HepG2 (cell line): ENCODE data around the gene KCNIP3. TPM values are rescaled to one million over a fixed set of nuclear protein-coding genes. Genes with fewer than 3 reads are reported as not detected.

Experiments used
- ATAC-seq: fragments of 200-7000 bp; cut with Tn5 transposase; 3 replicates; pipeline ENCODE4 v1.9.1; 2020; ENCODE audit warnings: mild to moderate bottlenecking, moderate library complexity
- BruUV-seq: library from RNA; stranded (reverse); fragments of 400-500 nt; replicated peaks from 2 replicates; lab custom pipeline; 2021; lab: Mats Ljungman, UMichigan
- CTCF ChIA-PET: fragments of 300-600 bp; formaldehyde crosslinking; extraction: SDS; loops from one replicate; lab custom pipeline; 2021; ENCODE audit warnings: low total read pairs, inconsistent platforms, low intra/inter-chr PET ratio; lab: Yijun Ruan, JAX
- POLR2A ChIA-PET: fragments of 350-600 bp; sonication (Branson Sonifier 250); formaldehyde crosslinking; loops from one replicate; lab custom pipeline; 2020; ENCODE audit warnings: antibody characterized with exemption, inconsistent platforms; lab: Yijun Ruan, JAX
- DNase-seq: peaks from one replicate; pipeline ENCODE4 v3.0.0-alpha.2; 2015; ENCODE audit warnings: low spot score
- FAIRE-seq: peaks from 3 replicates; lab custom pipeline; 2011; peaks lifted over from hg19 to GRCh38; lab: Jason Lieb, UNC
- H2AFZ ChIP-seq: one replicate; pipeline ENCODE4 v1.6.1; 2011; ENCODE audit warnings: low read length, inconsistent platforms
- H3K27ac ChIP-seq: fragments of 300-600 bp; 3 replicates; pipeline ENCODE4 v1.8.0; 2011; ENCODE audit warnings: mixed run types, mild to moderate bottlenecking, mixed read lengths, low read length, inconsistent platforms; ENCODE audit not compliant: insufficient read depth; ENCODE audit errors: extremely low read length
- H3K27me3 ChIP-seq, 2 experiments: fragments of 200-600 bp in 1 of 2; 2 replicates in 1 of 2; 3 replicates in 1 of 2; pipeline versions ENCODE4 v1.6.0 to v1.8.0; 2011; ENCODE audit warnings: low read length in 2 of 2, mild to moderate bottlenecking in 2 of 2, moderate library complexity in 2 of 2, inconsistent platforms in 1 of 2; ENCODE audit not compliant: insufficient read depth in 2 of 2, control insufficient read depth in 1 of 2
- H3K36me3 ChIP-seq, 2 experiments: fragments of 200-600 bp in 1 of 2; replicated peaks in 1 of 2; 2 replicates in 1 of 2; 3 replicates in 1 of 2; pipeline versions ENCODE4 v1.5.1 to v1.8.0; 2011; ENCODE audit warnings: low read length in 2 of 2, inconsistent platforms in 1 of 2; ENCODE audit not compliant: insufficient read depth in 2 of 2, control insufficient read depth in 1 of 2
- H3K4me1 ChIP-seq: 2 replicates; pipeline ENCODE4 v1.5.1; 2012; ENCODE audit warnings: low read length, inconsistent platforms; ENCODE audit not compliant: insufficient read depth
- H3K4me2 ChIP-seq: 2 replicates; pipeline ENCODE4 v1.6.0; 2011; ENCODE audit warnings: low read depth, low read length, inconsistent platforms
- H3K4me3 ChIP-seq, 3 experiments: fragments of 200-600 bp in 1 of 3; sonication (generic), shearing (Covaris generic) in 1 of 3; replicated peaks in 1 of 3; 2 replicates each; pipeline ENCODE4 v1.5.1; 2011 to 2016; ENCODE audit warnings: low read length in 3 of 3, inconsistent platforms in 2 of 3, low read depth in 2 of 3, mild to moderate bottlenecking in 2 of 3, control low read depth in 1 of 3, mixed read lengths in 1 of 3; ENCODE audit not compliant: insufficient read depth in 1 of 3
- H3K79me2 ChIP-seq: one replicate; pipeline ENCODE4 v1.6.1; 2011; ENCODE audit warnings: low read length, inconsistent platforms; ENCODE audit not compliant: insufficient read depth
- H3K9ac ChIP-seq: 2 replicates; pipeline ENCODE4 v1.6.0; 2011; ENCODE audit warnings: mild to moderate bottlenecking, low read depth, low read length, inconsistent platforms; ENCODE audit not compliant: insufficient read depth
- H3K9me3 ChIP-seq: 2 replicates; pipeline ENCODE4 v1.5.1; 2012; ENCODE audit warnings: mild to moderate bottlenecking, low read length
- H4K20me1 ChIP-seq: 2 replicates; pipeline ENCODE4 v1.6.0; 2011; ENCODE audit warnings: inconsistent platforms, mild to moderate bottlenecking, low read length, moderate library complexity; ENCODE audit not compliant: insufficient read depth
- AHR ChIP-seq: IDR thresholded peaks from 2 replicates; pipeline ENCODE4 v1.6.1; 2018; ENCODE audit warnings: missing genetic modification reagents, missing compliant biosample characterization
- MTA1 ChIP-seq: sonication (generic); formaldehyde crosslinking; IDR thresholded peaks from 2 replicates; pipeline ENCODE4 v1.4.0; 2020; ENCODE audit warnings: missing genetic modification reagents, mild to moderate bottlenecking, borderline replicate concordance
- POGZ ChIP-seq: sonication (generic); formaldehyde crosslinking; IDR thresholded peaks from 2 replicates; pipeline ENCODE4 v1.4.0; 2020; ENCODE audit warnings: mild to moderate bottlenecking, missing genetic modification reagents
- PPARG ChIP-seq: conservative IDR thresholded peaks from 2 replicates; pipeline ENCODE4 v1.6.1; 2016; ENCODE audit warnings: missing biosample characterization, missing genetic modification reagents
- TOE1 ChIP-seq: sonication (generic); formaldehyde crosslinking; IDR thresholded peaks from 2 replicates; pipeline ENCODE4 v1.4.0; 2020; ENCODE audit warnings: mild to moderate bottlenecking, missing genetic modification reagents
- ZHX1 ChIP-seq: sonication (generic); formaldehyde crosslinking; IDR thresholded peaks from 2 replicates; pipeline ENCODE4 v1.8.1; 2022; ENCODE audit warnings: low read depth, mild to moderate bottlenecking, missing genetic modification reagents
- ZNF276 ChIP-seq: sonication (generic); formaldehyde crosslinking; IDR thresholded peaks from 2 replicates; pipeline ENCODE4 v1.4.0; 2020; ENCODE audit warnings: mild to moderate bottlenecking, low read depth, missing genetic modification reagents
- ZNF598 ChIP-seq: sonication (generic); formaldehyde crosslinking; IDR thresholded peaks from 2 replicates; pipeline ENCODE4 v1.5.1; 2020; ENCODE audit warnings: mild to moderate bottlenecking, missing genetic modification reagents, borderline replicate concordance
- ZNF883 ChIP-seq: sonication (generic); formaldehyde crosslinking; IDR thresholded peaks from 2 replicates; pipeline ENCODE4 v1.5.1; 2020; ENCODE audit warnings: mild to moderate bottlenecking, missing genetic modification reagents; ENCODE audit errors: not compliant biosample characterization
- ZSCAN9 ChIP-seq: IDR thresholded peaks from 2 replicates; pipeline ENCODE4 v1.6.1; 2016; ENCODE audit warnings: borderline replicate concordance
- WGBS: methylation state at CpG from one replicate; pipeline ENCODE4 v1.1.6; 2017; ENCODE audit warnings: low lambda C conversion rate; 5-methylcytosine and 5-hydroxymethylcytosine counted together
- in situ Hi-C: cut with HindIII; loops from 2 replicates; pipeline ENCODE4 v1.10.0; 2017; ENCODE audit warnings: low pct_unique_long_range_greater_than_20kb; ENCODE audit not compliant: extremely low pct_ligation_motif_present
- intact Hi-C: fragments of 100-400 bp; cut with micrococcal nuclease; formaldehyde crosslinking; loops from one replicate; pipeline ENCODE4 v1.10.0; 2022; ENCODE audit not compliant: unreplicated experiment
- polyA plus RNA-seq, 8 experiments: library from polyadenylated mRNA; depleted of rRNA in 3 of 8; stranded (reverse) in 7 of 8; unstranded in 1 of 8; fragments of >200 nt; fragmentation: Illumina TruSeq in 4 of 8; extraction: Trizol in 4 of 8; gene quantifications; 2 replicates each; pipeline versions ENCODE4 v1.2.1 to v1.2.3, GENCODE V29; 2011 to 2016; ENCODE audit warnings: low read depth in 4 of 8, missing spikeins in 1 of 8, mixed read lengths in 1 of 8; ENCODE audit not compliant: insufficient read depth in 1 of 8
- total RNA-seq, 5 experiments: library from RNA; depleted of rRNA; stranded (reverse); fragments of >200 nt; fragmentation: Illumina TruSeq; extraction: Trizol; gene quantifications; 2 replicates each; pipeline ENCODE4 v1.2.3, GENCODE V29; 2016; ENCODE audit warnings: low read depth in 1 of 5
- TF ChIP-seq, protein P1 (sequence below): sonication (generic); formaldehyde crosslinking; IDR thresholded peaks from 2 replicates; pipeline ENCODE4; 2020; ENCODE audit warnings: missing genetic modification reagents, mild to moderate bottlenecking, borderline replicate concordance

Gene KCNIP3
- total and polyA plus RNA-seq, 2 of the 13 experiments (the other 11 are each of a cell fraction or from before 2014, with no cell fraction given) = not detected

- TF ChIP-seq ZHX1 (CRISPR knock-in tag) (peak; percentile 6; the same call in 1 of the 2 replicates), ZNF276 (CRISPR knock-in tag) (peak; percentile 12; the same call in 1 of the 2 replicates)
- TF ChIP-seq, all 625 proteins: peak for 29; not testable (repeated sequence) for 596
These were observed 104.8 kb downstream of the KCNIP3 start (continued) for GRCh38 chr2:95402004-95402369.

- H3K79me2 ChIP-seq = peaks cover 14% of the 10 kb centered on the region
- DNase-seq = peak; percentile 89
- peak within 1 kb of the TSS; percentile 38 for H2AFZ ChIP-seq
- in situ Hi-C loops (no loop called here), intact Hi-C loops (loop anchor here (1.0 kb wide), 2 partner anchors 57 to 237 kb away; partner anchors contain the start of gene ZNF2)
- no peaks in the 10 kb centered on the region for H3K9me3 ChIP-seq
- 2% methylated on average over 35 of the region's 64 CpGs for WGBS
- peaks cover 23% of the 10 kb centered on the region for H3K4me1 ChIP-seq
- H3K4me2 ChIP-seq = peak within 1 kb of the TSS; percentile 88
- peaks cover 0 to 7% of the 10 kb centered on the region in 2 experiments; a peak in 3 of 5 replicates for H3K36me3 ChIP-seq
- POLR2A ChIA-PET = interaction anchor here (0.6 to 5.1 kb wide), 6 partner anchors 12 to 237 kb away, joined by 3 to 110 read pairs (median 4); partner anchors contain the start of gene ZNF2
- peak within 1 kb of the TSS; percentile 88 to 99 (median 94) for H3K4me3 ChIP-seq
- H3K27ac ChIP-seq = peak within 1 kb of the TSS; percentile 82
- FAIRE-seq = no peak
- peak within 1 kb of the TSS; percentile 93 for H3K9ac ChIP-seq
- CTCF ChIA-PET = interaction anchor here (0.8 to 2.0 kb wide), 2 partner anchors 10 to 13 kb away, joined by 3 to 9 read pairs; no protein-coding TSS in a partner anchor
- H3K27me3 ChIP-seq = no peaks in the 10 kb centered on the region; a peak in 1 of 5 replicates
- BruUV-seq = no TSS peak
- ATAC-seq = peak; percentile 93
- H4K20me1 ChIP-seq = no peaks in the 10 kb centered on the region
- no peak for TF ChIP-seq AHR (CRISPR knock-in tag)
- peak; percentile 98; the same call in 1 of the 2 replicates for TF ChIP-seq MTA1 (CRISPR knock-in tag)
- 0 out of 2 replicates have a peak, but pooled peaks have one; percentile 24 for TF ChIP-seq PPARG (CRISPR knock-in tag)
- peak; percentile 66; the same call in 1 of the 2 replicates for TF ChIP-seq ZNF598 (CRISPR knock-in tag)
- TF ChIP-seq TOE1 = no peak
- TF ChIP-seq, protein P1, sequence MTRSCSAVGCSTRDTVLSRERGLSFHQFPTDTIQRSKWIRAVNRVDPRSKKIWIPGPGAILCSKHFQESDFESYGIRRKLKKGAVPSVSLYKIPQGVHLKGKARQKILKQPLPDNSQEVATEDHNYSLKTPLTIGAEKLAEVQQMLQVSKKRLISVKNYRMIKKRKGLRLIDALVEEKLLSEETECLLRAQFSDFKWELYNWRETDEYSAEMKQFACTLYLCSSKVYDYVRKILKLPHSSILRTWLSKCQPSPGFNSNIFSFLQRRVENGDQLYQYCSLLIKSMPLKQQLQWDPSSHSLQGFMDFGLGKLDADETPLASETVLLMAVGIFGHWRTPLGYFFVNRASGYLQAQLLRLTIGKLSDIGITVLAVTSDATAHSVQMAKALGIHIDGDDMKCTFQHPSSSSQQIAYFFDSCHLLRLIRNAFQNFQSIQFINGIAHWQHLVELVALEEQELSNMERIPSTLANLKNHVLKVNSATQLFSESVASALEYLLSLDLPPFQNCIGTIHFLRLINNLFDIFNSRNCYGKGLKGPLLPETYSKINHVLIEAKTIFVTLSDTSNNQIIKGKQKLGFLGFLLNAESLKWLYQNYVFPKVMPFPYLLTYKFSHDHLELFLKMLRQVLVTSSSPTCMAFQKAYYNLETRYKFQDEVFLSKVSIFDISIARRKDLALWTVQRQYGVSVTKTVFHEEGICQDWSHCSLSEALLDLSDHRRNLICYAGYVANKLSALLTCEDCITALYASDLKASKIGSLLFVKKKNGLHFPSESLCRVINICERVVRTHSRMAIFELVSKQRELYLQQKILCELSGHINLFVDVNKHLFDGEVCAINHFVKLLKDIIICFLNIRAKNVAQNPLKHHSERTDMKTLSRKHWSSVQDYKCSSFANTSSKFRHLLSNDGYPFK (CRISPR knock-in tag) = 0 out of 2 replicates have a peak, but pooled peaks have one; percentile 13
- peak; percentile 91 for TF ChIP-seq ZSCAN9 (CRISPR knock-in tag)
- TF ChIP-seq POGZ (CRISPR knock-in tag) = peak; percentile 91
- TF ChIP-seq ZNF883 (CRISPR knock-in tag) = peak; percentile 61
These were observed 105.4 kb downstream of the KCNIP3 start, which contains the start of gene FAHD2A for GRCh38 chr2:95402370-95403203. Gene FAHD2A (plus strand): TSS chr2:95402708. CDS start chr2:95405559, 2,851 bp downstream.
